Subcutaneous adipose tissue (tissue), 4 donors: Measurements from ENCODE around the gene COX19. TPM values are rescaled to one million over a fixed set of nuclear protein-coding genes. Genes with fewer than 3 reads are reported as not detected.

ENCODE experiments used
- CTCF ChIP-seq: fragments of 450-650 bp; IDR thresholded peaks from one replicate; pipeline ENCODE4 v1.5.1; 2016; ENCODE audit warnings: low read depth, mild to moderate bottlenecking, control low read depth, antibody characterized with exemption, moderate library complexity
- total RNA-seq, 4 donors: library from RNA; depleted of rRNA; stranded (reverse); fragments of >200 nt; gene quantifications; one replicate each; pipeline ENCODE4 v1.1.0, GENCODE V29; 2016

The COX19 gene
- total RNA-seq, 4 donors from 2014 or later: 13.9 to 18.3 (median 14.9) TPM

GRCh38 chr7:981793-982510, 6.6 kb upstream of the COX19 start:
- TF ChIP-seq CTCF: no peak

GRCh38 chr7:979886-980571, 4.7 kb upstream of the COX19 start:
- no peak for TF ChIP-seq CTCF

GRCh38 chr7:979151-979550, 3.8 kb upstream of the COX19 start:
- no peak for TF ChIP-seq CTCF

- TF ChIP-seq CTCF: no peak
These were observed 3.2 kb upstream of the COX19 start for GRCh38 chr7:978416-979091.

- TF ChIP-seq CTCF: no peak
These were observed 2.6 kb upstream of the COX19 start for GRCh38 chr7:978049-978346.

GRCh38 chr7:977326-978048, 2.1 kb upstream of the COX19 start:
- no peak for TF ChIP-seq CTCF

- no peak for TF ChIP-seq CTCF
These were observed 1.6 kb upstream of the COX19 start for GRCh38 chr7:976901-977325.
